OCI-LY1 (cell line): ENCODE data around the gene SMYD3.
A peak's percentile ranks its signal among the peaks of the same experiment; 100 is the strongest.

Experiments
- H2AFZ ChIP-seq: fragments of 200-600 bp; sonication (generic), shearing (Covaris generic); 2 replicates; pipeline ENCODE4 v1.6.0; 2014; ENCODE audit warnings: antibody characterized with exemption, mild to moderate bottlenecking, low read length
- H3F3A ChIP-seq: fragments of 200-600 bp; sonication (generic), shearing (Covaris generic); 2 replicates; pipeline ENCODE4 v1.6.0; 2014; ENCODE audit warnings: mild to moderate bottlenecking, antibody characterized with exemption, low read length, moderate library complexity; ENCODE audit not compliant: insufficient read depth
- H3K27ac ChIP-seq: fragments of 200-600 bp; sonication (generic); 2 replicates; pipeline ENCODE4 v1.5.1; 2014; ENCODE audit warnings: low read length, mixed run types, mild to moderate bottlenecking, low read depth; ENCODE audit not compliant: poor library complexity, severe bottlenecking
- H3K27me3 ChIP-seq: fragments of 200-600 bp; sonication (generic); 2 replicates; pipeline ENCODE4 v1.6.0; 2014; ENCODE audit warnings: antibody characterized with exemption, mild to moderate bottlenecking, low read length, moderate library complexity; ENCODE audit not compliant: insufficient read depth
- H3K36me3 ChIP-seq: fragments of 200-600 bp; sonication (generic); 2 replicates; pipeline ENCODE4 v1.6.1; 2014; ENCODE audit warnings: mild to moderate bottlenecking, antibody characterized with exemption, low read length, moderate library complexity, mixed read lengths; ENCODE audit not compliant: insufficient read depth
- H3K4me1 ChIP-seq: fragments of 200-600 bp; sonication (generic); 2 replicates; pipeline ENCODE4 v1.5.1; 2014; ENCODE audit warnings: mild to moderate bottlenecking, low read length, moderate library complexity; ENCODE audit not compliant: insufficient read depth, severe bottlenecking
- H3K4me2 ChIP-seq: fragments of 200-600 bp; sonication (generic), shearing (Covaris generic); 2 replicates; pipeline ENCODE4 v1.6.1; 2014; ENCODE audit warnings: low read length
- H3K4me3 ChIP-seq: fragments of 200-600 bp; sonication (generic); 2 replicates; pipeline ENCODE4 v1.5.1; 2014; ENCODE audit warnings: low read length, low read depth, mild to moderate bottlenecking, mixed read lengths; ENCODE audit not compliant: poor library complexity, severe bottlenecking
- H3K79me2 ChIP-seq: fragments of 200-600 bp; shearing (Covaris generic); 2 replicates; pipeline ENCODE4 v1.6.1; 2016; ENCODE audit warnings: mixed run types, low read length, mixed read lengths; ENCODE audit not compliant: insufficient read depth
- H3K9ac ChIP-seq: fragments of 200-600 bp; sonication (generic), shearing (Covaris generic); 2 replicates; pipeline ENCODE4 v1.6.1; 2014; ENCODE audit warnings: mild to moderate bottlenecking, low read length, mixed read lengths
- H3K9me2 ChIP-seq: fragments of 200-600 bp; sonication (generic), shearing (Covaris generic); 2 replicates; pipeline ENCODE4 v1.6.1; 2014; ENCODE audit warnings: low read depth, mild to moderate bottlenecking, low read length, mixed read lengths
- H3K9me3 ChIP-seq: fragments of 200-600 bp; shearing (Covaris generic); 2 replicates; pipeline ENCODE4 v1.6.1; 2014; ENCODE audit warnings: low read length, mixed read lengths
- H4K20me1 ChIP-seq: fragments of 200-600 bp; sonication (generic), shearing (Covaris generic); 2 replicates; pipeline ENCODE4 v1.6.0; 2016; ENCODE audit warnings: mild to moderate bottlenecking, low read length; ENCODE audit not compliant: insufficient read depth
- CTCF ChIP-seq: fragments of 200-600 bp; sonication (generic), shearing (Covaris generic); IDR thresholded peaks from 2 replicates; pipeline ENCODE4 v1.5.1; 2017; ENCODE audit warnings: mild to moderate bottlenecking, antibody characterized with exemption, low read length, moderate library complexity, mixed read lengths
- EZH2 ChIP-seq: fragments of 200-600 bp; sonication (generic), shearing (Covaris generic); IDR thresholded peaks from 2 replicates; pipeline ENCODE4 v1.8.0; 2017; ENCODE audit warnings: borderline replicate concordance, mixed run types, mild to moderate bottlenecking, antibody characterized with exemption, low read length, moderate library complexity, mixed read lengths

The SMYD3 gene

GRCh38 chr1:246215510-246215903 lies 291.6 kb downstream of the SMYD3 start:
- Histone ChIP-seq H3K36me3 (no peaks in the 10 kb centered on the region), H3K4me3 (no peak overlapping the region), H4K20me1 (no peaks in the 10 kb centered on the region), H3K27me3 (no peaks in the 10 kb centered on the region), H3K79me2 (no peaks in the 10 kb centered on the region), H3K9ac (no peak overlapping the region), H3F3A (no peaks in the 10 kb centered on the region), H3K27ac (peak overlapping the region; percentile 10), H3K4me2 (no peak overlapping the region), H3K4me1 (peaks cover 25% of the 10 kb centered on the region), H2AFZ (no peak overlapping the region), H3K9me2 (no peaks in the 10 kb centered on the region), H3K9me3 (peaks cover 3% of the 10 kb centered on the region; the same call in 1 of the 2 replicates)
- TF ChIP-seq EZH2: no peak
- no peak for TF ChIP-seq CTCF

- no peaks in the 10 kb centered on the region for H3K79me2 ChIP-seq
- H4K20me1 ChIP-seq: no peaks in the 10 kb centered on the region
- H3K4me1 ChIP-seq: peaks cover 24% of the 10 kb centered on the region
- no peaks in the 10 kb centered on the region for H3K9me3 ChIP-seq
- no peaks in the 10 kb centered on the region for H3K36me3 ChIP-seq
- no peak overlapping the region for H2AFZ ChIP-seq
- no peaks in the 10 kb centered on the region for H3K9me2 ChIP-seq
- TF ChIP-seq EZH2 (no peak), CTCF (no peak)
- H3K4me3 ChIP-seq: no peak overlapping the region
- H3K9ac ChIP-seq: no peak overlapping the region
- H3K27me3 ChIP-seq: no peaks in the 10 kb centered on the region
- H3K27ac ChIP-seq: peak overlapping the region; percentile 10
- H3K4me2 ChIP-seq: no peak overlapping the region; the same call in 1 of the 2 replicates
- no peaks in the 10 kb centered on the region for H3F3A ChIP-seq
Measured at GRCh38 chr1:246214708-246215509, 292.2 kb downstream of the SMYD3 start.

- no peaks in the 10 kb centered on the region for H3K9me2 ChIP-seq
- H3F3A ChIP-seq: no peaks in the 10 kb centered on the region
- H3K4me1 ChIP-seq: peaks cover 14% of the 10 kb centered on the region
- H3K9me3 ChIP-seq: no peaks in the 10 kb centered on the region
- no peak overlapping the region for H3K27ac ChIP-seq
- H3K4me2 ChIP-seq: no peak overlapping the region
- no peaks in the 10 kb centered on the region for H3K79me2 ChIP-seq
- no peak for TF ChIP-seq EZH2
- no peak overlapping the region for H3K4me3 ChIP-seq
- H4K20me1 ChIP-seq: no peaks in the 10 kb centered on the region
- no peak overlapping the region for H3K9ac ChIP-seq
- H3K36me3 ChIP-seq: no peaks in the 10 kb centered on the region
- H3K27me3 ChIP-seq: no peaks in the 10 kb centered on the region
- H2AFZ ChIP-seq: no peak overlapping the region
Measured at GRCh38 chr1:246213947-246214346, 293.1 kb downstream of the SMYD3 start.

- H3K4me2 ChIP-seq: no peak overlapping the region
- TF ChIP-seq CTCF (no peak), EZH2 (no peak)
- no peak overlapping the region for H3K4me3 ChIP-seq
Measured at GRCh38 chr1:246213502-246213901, 293.6 kb downstream of the SMYD3 start.

More at GRCh38 chr1:246213502-246213901, 293.6 kb downstream of the SMYD3 start:
- Histone ChIP-seq H3K4me1 (peaks cover 12% of the 10 kb centered on the region), H3F3A (no peaks in the 10 kb centered on the region), H2AFZ (no peak overlapping the region), H3K79me2 (no peaks in the 10 kb centered on the region), H3K9me3 (no peaks in the 10 kb centered on the region), H3K36me3 (no peaks in the 10 kb centered on the region), H3K27me3 (no peaks in the 10 kb centered on the region), H4K20me1 (no peaks in the 10 kb centered on the region), H3K9me2 (no peaks in the 10 kb centered on the region), H3K27ac (no peak overlapping the region), H3K9ac (no peak overlapping the region)
